ENCODE measurements around the gene IL32. TPM values are rescaled to one million over a fixed set of nuclear protein-coding genes. Genes with fewer than 3 reads are reported as not detected.
"Not testable (repeated sequence)": the region's sequence is repeated elsewhere in the genome, so short reads cannot be mapped to it uniquely, and the experiment has no call there.

The IL32 gene
- total RNA-seq, 1 donor from 2014 or later: 773 TPM

DNA sequence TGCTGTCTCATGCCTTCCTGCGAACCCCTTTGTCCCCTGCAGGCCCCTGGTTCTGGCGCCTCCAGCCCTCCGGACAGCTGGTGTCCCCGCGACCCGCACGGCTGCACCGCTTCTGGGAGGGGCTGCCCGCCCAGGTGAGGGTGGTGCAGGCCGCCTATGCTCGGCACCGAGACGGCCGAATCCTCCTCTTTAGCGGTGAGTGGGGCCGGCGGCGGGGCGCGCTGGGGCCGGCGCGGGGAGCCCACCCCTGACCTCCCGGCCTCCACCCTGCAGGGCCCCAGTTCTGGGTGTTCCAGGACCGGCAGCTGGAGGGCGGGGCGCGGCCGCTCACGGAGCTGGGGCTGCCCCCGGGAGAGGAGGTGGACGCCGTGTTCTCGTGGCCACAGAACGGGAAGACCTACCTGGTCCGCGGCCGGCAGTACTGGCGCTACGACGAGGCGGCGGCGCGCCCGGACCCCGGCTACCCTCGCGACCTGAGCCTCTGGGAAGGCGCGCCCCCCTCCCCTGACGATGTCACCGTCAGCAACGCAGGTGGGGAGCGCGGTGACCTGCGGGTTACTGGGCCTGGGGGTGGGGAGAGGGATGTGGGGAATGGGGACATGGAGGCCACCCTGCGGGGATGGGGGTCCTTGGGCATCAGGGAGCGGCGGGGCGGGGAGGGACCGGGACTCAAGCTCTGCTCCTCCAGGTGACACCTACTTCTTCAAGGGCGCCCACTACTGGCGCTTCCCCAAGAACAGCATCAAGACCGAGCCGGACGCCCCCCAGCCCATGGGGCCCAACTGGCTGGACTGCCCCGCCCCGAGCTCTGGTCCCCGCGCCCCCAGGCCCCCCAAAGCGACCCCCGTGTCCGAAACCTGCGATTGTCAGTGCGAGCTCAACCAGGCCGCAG lies 7.1 kb upstream of the IL32 start:
- H3K36me3 Mint-ChIP-seq (ENCODE audit: low read depth): peaks cover 40% of the 10 kb centered on the region
- H3K27ac Mint-ChIP-seq: peak overlapping the region; percentile 80
- DNase-seq (ENCODE audit: low spot score): no peak
- no peaks in the 10 kb centered on the region for H3K27me3 Mint-ChIP-seq (ENCODE audit: low read depth)
- H3K4me3 Mint-ChIP-seq (ENCODE audit: low read depth): peak overlapping the region; percentile 86
- intact Hi-C loops (cut with micrococcal nuclease): loop anchor here (1.0 to 10.0 kb wide), 5 partner anchors 16 to 446 kb away; partner anchors contain the start of gene CLUAP1
- peaks cover 60% of the 10 kb centered on the region for H3K4me1 Mint-ChIP-seq (ENCODE audit: low read depth)
- H3K9me3 Mint-ChIP-seq: no peaks in the 10 kb centered on the region

DNA sequence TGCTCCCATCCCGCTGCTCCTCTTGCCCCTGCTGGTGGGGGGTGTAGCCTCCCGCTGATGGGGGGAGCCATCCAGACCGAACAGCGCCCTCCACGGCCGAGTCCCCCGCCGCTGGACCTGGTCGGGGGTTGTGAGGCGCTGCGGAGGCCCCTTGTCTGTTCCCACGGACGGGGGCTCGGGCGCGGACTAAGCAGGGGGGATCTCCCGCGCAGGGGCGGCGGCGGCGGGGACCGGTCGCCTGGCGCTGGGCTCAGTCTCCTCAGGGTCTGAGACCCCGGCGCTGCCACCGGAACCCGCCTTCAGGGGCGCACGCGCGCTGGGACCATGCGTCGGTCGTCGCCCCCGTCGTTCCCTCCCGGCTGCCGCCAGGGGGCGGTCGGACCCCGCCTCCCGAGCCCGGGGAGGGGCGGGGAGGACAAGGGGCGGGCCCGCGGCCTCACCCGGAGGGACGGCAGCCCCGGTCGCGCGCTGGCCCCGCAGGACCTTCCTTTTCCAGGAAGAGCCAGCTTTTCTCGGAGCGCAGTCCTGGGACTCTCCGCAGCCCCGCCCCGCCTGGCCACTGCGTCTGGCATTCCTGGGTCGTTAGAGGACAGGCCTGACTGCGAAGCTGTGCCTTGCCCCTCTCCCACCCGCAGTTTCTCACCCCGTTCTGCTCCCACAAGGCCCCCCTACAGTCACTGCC lies 6.3 kb upstream of the IL32 start:
- peak; percentile 86 for DNase-seq (ENCODE audit: low spot score)
- Mint-ChIP-seq H3K4me1 (ENCODE audit: low read depth) (peaks cover 60% of the 10 kb centered on the region), H3K4me3 (ENCODE audit: low read depth) (peak overlapping the region; percentile 86), H3K9me3 (no peaks in the 10 kb centered on the region), H3K27me3 (ENCODE audit: low read depth) (no peaks in the 10 kb centered on the region), H3K36me3 (ENCODE audit: low read depth) (peaks cover 37% of the 10 kb centered on the region), H3K27ac (peak overlapping the region; percentile 89)
- intact Hi-C loops (cut with micrococcal nuclease): loop anchor here (1.0 to 10.0 kb wide), 5 partner anchors 16 to 446 kb away; partner anchors contain the start of gene CLUAP1

DNA sequence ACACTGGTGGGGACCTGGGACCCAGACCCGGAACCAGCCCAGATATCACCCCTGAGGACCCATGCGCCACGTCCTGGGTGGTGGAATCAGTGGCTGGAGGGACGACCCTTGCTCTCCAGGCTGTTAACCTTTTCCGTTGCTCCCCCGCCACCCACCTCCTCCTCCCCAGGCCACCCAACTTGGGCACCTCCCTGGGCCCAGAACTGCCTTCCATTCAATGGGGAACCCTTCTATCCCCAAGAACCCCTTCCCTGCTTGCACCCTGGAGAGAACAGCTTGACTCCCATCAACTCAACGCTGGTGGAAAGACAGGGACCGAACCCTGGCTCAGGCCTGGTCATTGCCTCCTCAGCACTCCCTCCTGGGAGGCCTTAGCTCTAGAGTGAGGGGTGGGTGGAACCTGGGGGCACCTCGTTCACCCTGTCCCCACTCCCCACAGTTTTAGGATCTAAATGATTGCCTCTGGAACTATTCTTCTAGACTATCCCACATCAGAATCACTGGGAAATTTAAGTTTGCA lies 5.7 kb upstream of the IL32 start:
- no peak for DNase-seq (ENCODE audit: low spot score)
- Mint-ChIP-seq H3K4me3 (ENCODE audit: low read depth) (peak overlapping the region; percentile 85), H3K27ac (peak overlapping the region; percentile 89), H3K36me3 (ENCODE audit: low read depth) (peaks cover 31% of the 10 kb centered on the region), H3K9me3 (no peaks in the 10 kb centered on the region), H3K4me1 (ENCODE audit: low read depth) (peaks cover 59% of the 10 kb centered on the region), H3K27me3 (ENCODE audit: low read depth) (no peaks in the 10 kb centered on the region)
- intact Hi-C loops (cut with micrococcal nuclease): loop anchor here (1.0 to 10.0 kb wide), 5 partner anchors 15 to 445 kb away; partner anchors contain the start of gene CLUAP1

DNA sequence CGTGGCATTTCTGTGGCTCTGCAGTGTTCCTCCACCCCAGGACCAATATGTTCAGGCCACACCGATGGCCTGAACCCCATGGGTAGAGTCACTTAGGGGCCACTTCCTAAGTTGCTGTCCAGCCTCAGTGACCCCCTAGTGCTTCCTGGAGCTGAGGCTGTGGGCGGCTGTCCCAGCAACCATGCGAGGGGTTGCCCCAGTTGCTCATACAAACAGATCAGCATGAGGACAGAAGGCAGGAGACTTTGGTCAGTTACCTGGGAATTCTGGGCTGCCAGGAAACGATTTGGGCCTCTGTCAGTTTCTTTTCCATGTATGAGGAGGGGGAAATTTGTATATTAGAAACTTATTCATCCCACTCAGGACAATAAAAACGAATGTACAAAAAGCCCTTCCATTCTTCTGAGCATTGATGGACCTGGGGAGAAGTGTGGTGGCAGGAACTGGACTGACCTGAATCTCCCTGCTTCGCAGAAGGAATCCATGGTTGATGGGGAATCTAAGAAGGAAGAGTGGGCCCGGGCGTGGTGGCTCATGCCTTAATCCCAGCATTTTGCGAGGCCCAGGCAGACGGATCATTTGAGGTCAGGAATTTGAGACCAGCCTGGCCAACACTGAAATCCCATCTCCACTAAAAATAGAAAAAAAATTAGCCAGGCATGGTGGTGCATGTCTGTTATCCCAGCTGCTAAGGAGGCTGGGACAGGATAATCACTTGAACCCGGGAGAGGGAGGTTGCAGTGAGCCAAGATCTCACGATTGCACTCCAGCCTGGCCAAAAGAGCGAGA lies 4.9 kb upstream of the IL32 start:
- intact Hi-C loops (cut with micrococcal nuclease): no loop called here
- Mint-ChIP-seq H3K4me3 (ENCODE audit: low read depth) (peak overlapping the region; percentile 85), H3K27me3 (ENCODE audit: low read depth) (no peaks in the 10 kb centered on the region), H3K9me3 (no peaks in the 10 kb centered on the region), H3K27ac (peak overlapping the region; percentile 89), H3K4me1 (ENCODE audit: low read depth) (peaks cover 53% of the 10 kb centered on the region), H3K36me3 (ENCODE audit: low read depth) (peaks cover 25% of the 10 kb centered on the region)
- DNase-seq (ENCODE audit: low spot score): no peak

DNA sequence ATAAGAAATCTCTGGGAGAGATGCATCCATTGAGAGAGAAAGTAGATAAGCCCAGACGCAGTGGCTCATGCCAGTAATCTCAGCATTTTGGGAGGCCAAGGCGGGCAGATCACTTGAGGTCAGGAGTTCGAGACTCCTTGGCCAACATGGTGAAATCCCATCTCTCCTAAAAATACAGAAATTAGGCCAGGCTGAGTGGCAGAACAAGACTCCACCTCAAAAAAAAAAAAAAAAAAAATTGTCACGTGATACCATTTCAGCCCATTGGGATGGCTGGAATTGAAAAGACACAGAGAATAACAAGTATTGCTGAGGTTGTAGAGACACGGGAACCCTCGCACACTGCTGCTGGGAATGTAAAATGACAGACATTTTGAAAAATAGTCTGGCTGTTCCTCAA lies 2.9 kb upstream of the IL32 start:
- no peaks in the 10 kb centered on the region for H3K27me3 Mint-ChIP-seq (ENCODE audit: low read depth)
- H3K4me3 Mint-ChIP-seq (ENCODE audit: low read depth): no peak overlapping the region
- DNase-seq (ENCODE audit: low spot score): no peak
- H3K9me3 Mint-ChIP-seq: no peaks in the 10 kb centered on the region
- intact Hi-C loops (cut with micrococcal nuclease): no loop called here
- peaks cover 46% of the 10 kb centered on the region for H3K4me1 Mint-ChIP-seq (ENCODE audit: low read depth)
- H3K36me3 Mint-ChIP-seq (ENCODE audit: low read depth): peaks cover 30% of the 10 kb centered on the region
- H3K27ac Mint-ChIP-seq: no peak overlapping the region

DNA sequence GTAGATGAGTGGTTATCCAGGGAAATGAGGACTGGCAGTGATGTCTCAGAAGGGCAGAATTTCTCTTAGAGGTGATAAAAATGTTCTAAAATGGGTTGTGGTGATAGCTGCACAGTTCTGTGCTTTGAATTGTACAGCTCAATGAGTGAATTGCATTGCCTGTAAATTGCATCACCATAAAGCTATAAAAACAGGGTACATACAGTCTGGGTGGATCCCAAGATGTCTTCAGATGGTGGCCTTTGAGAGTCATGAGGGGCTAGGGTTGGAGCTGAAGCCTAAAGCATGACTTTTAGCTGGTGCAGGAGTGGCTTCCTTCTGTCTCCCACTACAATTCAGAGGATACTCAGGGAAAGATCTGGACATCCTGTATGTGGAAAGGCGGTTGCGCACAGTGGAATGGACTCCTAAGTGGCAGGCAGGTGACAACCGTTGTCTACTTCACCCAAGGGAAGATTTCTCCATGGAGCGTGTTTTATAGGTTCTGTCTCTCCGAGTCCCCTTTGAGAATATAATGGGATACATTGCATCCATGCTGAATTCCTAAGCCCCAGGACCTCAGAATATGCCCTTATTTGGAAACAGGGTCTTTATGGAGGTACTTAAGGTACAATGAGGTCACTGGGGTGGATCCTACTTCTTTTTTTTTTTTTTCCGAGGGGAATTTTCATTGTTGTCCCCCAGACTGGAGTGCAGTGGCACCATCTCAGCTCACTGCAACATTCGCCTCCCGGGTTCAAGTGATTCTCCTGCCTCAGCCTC lies 1.6 kb upstream of the IL32 start:
- Mint-ChIP-seq H3K36me3 (ENCODE audit: low read depth) (peaks cover 43% of the 10 kb centered on the region), H3K9me3 (no peaks in the 10 kb centered on the region), H3K4me1 (ENCODE audit: low read depth) (peaks cover 52% of the 10 kb centered on the region)

DNA sequence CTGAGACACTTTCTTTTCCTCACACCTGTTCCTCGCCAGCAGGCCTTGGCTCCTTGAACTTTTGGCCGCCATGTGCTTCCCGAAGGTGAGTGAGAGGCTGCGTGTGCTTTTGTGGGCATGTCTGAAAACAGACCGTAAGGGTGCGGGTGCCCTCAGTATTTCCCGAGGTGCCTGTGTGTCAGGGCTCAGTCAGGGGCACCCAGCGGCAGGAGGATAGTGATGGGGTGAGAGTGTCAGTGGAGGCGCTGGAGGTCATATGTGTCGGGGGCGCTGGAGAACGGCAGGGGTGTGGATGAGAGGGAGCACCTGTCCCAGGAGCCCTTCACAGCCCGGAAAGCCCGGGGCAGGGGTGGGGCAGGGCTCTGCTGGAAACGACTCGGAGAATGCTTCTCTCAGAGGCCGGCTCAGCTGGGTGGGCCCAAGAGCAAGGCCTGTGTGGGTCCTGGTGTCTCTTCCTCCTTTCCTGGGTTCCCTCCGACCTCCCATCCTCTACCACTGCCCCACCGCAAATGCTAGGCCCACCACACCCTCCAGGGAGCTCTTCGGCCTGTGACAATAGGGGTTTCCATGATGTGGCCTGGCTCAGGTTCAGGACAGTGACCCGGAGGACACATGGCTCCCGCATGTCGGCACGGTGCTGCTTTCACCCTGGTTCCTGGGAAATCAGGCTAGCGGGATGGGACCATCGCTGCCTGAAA lies 451 bp downstream of the IL32 start:
- no peak for DNase-seq (ENCODE audit: low spot score)
- Mint-ChIP-seq H3K9me3 (no peaks in the 10 kb centered on the region), H3K4me1 (ENCODE audit: low read depth) (peaks cover 53% of the 10 kb centered on the region), H3K27ac (peak overlapping the region; percentile 99), H3K36me3 (ENCODE audit: low read depth) (peaks cover 52% of the 10 kb centered on the region), H3K27me3 (ENCODE audit: low read depth) (no peaks in the 10 kb centered on the region), H3K4me3 (ENCODE audit: low read depth) (peak overlapping the region; percentile 99)
- intact Hi-C loops (cut with micrococcal nuclease): no loop called here

More for the DNA sequence above, 1.6 kb upstream of the IL32 start:
- Mint-ChIP-seq H3K27me3 (ENCODE audit: low read depth) (no peaks in the 10 kb centered on the region), H3K4me3 (ENCODE audit: low read depth) (peak overlapping the region; percentile 73), H3K27ac (peak overlapping the region; percentile 63)
- intact Hi-C loops (cut with micrococcal nuclease): no loop called here
- DNase-seq (ENCODE audit: low spot score): no peak

DNA sequence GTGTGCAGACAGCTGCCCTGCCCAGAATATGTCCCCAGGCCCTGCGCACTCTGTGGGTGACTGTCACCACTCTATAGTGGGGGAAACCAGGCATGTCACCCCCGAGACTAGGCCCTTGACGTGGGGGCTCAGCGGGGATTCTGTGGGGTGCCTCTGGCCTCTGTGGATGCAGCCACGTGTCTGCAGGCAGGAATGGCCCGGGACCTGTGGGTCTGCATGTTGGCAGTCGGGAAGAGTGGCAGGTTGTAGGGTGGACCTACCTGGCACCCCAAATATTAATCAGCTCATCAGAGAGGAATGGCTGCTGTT lies 954 bp downstream of the IL32 start:
- Mint-ChIP-seq H3K4me3 (ENCODE audit: low read depth) (peak overlapping the region; percentile 99), H3K9me3 (no peaks in the 10 kb centered on the region), H3K36me3 (ENCODE audit: low read depth) (peaks cover 52% of the 10 kb centered on the region), H3K27me3 (ENCODE audit: low read depth) (no peaks in the 10 kb centered on the region), H3K27ac (peak overlapping the region; percentile 99), H3K4me1 (ENCODE audit: low read depth) (peaks cover 56% of the 10 kb centered on the region)
- DNase-seq (ENCODE audit: low spot score): no peak
- intact Hi-C loops (cut with micrococcal nuclease): no loop called here

DNA sequence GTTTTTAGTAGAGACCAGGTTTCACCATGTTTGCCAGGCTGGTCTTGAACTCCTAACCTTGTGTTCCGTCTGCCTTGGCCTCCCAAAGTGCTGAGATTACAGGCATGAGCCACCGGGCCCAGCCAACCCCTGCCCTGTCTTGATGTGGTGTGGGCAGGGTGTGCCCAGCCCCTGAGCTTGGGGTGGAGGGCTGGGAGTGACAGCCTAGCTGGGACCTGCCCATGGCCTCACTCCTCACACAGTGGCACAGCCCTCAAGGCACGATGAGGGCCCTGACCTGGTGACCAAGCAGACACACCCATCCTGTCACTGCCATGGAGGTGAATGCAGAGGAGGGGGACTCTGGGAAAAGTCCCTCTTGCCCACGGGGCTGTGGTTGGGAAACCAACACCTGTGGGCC lies 3.0 kb downstream of the IL32 start:
- H3K4me1 Mint-ChIP-seq (ENCODE audit: low read depth): peaks cover 58% of the 10 kb centered on the region
- peaks cover 51% of the 10 kb centered on the region for H3K36me3 Mint-ChIP-seq (ENCODE audit: low read depth)
- DNase-seq (ENCODE audit: low spot score): no peak
- H3K9me3 Mint-ChIP-seq: no peaks in the 10 kb centered on the region
- peak overlapping the region; percentile 99 for H3K4me3 Mint-ChIP-seq (ENCODE audit: low read depth)
- intact Hi-C loops (cut with micrococcal nuclease): no loop called here
- H3K27ac Mint-ChIP-seq: peak overlapping the region; percentile 96
- no peaks in the 10 kb centered on the region for H3K27me3 Mint-ChIP-seq (ENCODE audit: low read depth)

DNA sequence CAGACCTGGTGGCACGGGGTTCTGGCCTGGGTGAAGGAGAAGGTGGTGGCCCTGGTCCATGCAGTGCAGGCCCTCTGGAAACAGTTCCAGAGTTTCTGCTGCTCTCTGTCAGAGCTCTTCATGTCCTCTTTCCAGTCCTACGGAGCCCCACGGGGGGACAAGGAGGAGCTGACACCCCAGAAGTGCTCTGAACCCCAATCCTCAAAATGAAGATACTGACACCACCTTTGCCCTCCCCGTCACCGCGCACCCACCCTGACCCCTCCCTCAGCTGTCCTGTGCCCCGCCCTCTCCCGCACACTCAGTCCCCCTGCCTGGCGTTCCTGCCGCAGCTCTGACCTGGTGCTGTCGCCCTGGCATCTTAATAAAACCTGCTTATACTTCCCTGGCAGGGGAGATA lies 3.7 kb downstream of the IL32 start:
- Mint-ChIP-seq H3K36me3 (ENCODE audit: low read depth) (peaks cover 48% of the 10 kb centered on the region), H3K27ac (peak overlapping the region; percentile 79), H3K4me3 (ENCODE audit: low read depth) (peak overlapping the region; percentile 45), H3K4me1 (ENCODE audit: low read depth) (peaks cover 59% of the 10 kb centered on the region)
- H3K9me3 Mint-ChIP-seq; intact Hi-C loops (cut with micrococcal nuclease); H3K27me3 Mint-ChIP-seq (ENCODE audit: low read depth); DNase-seq (ENCODE audit: low spot score): not testable (repeated sequence)

DNA sequence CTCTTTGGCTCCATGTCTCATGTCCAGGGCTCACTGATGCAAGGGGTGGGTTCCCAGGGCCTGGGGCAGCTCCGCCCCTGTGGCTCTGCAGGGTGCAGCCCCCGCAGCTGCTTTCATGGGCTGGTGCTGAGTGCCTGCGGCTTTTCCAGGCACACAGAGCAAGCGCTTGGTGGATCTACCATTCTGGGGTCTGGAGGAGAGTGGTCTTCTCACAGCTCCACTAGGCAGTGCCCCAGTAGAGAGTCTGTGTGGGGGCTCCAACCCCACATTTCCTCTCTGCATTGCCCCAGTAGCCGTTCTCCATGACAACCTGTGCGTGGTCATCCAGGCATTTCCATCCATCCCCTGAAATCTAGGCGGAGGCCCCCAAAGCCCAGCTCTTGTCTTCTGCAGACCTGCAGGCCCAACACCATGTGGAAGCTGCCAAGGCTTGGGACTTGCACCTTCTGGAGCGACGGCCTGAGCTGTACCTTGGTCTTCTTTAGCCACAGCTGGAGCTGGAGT lies 5.2 kb downstream of the IL32 start:
- H3K27ac Mint-ChIP-seq: peak overlapping the region; percentile 84
- no peaks in the 10 kb centered on the region for H3K27me3 Mint-ChIP-seq (ENCODE audit: low read depth)
- intact Hi-C loops (cut with micrococcal nuclease): no loop called here
- H3K4me1 Mint-ChIP-seq (ENCODE audit: low read depth): peaks cover 65% of the 10 kb centered on the region
- DNase-seq (ENCODE audit: low spot score): no peak
- H3K9me3 Mint-ChIP-seq: no peaks in the 10 kb centered on the region
- H3K36me3 Mint-ChIP-seq (ENCODE audit: low read depth): peaks cover 47% of the 10 kb centered on the region
- H3K4me3 Mint-ChIP-seq (ENCODE audit: low read depth): no peak overlapping the region

All from activated T-helper 2 cell treated with anti-CD3 and anti-CD28 coated beads, Interferon-gamma antibody, Interleukin-2, Interleukin-4, amounts not matched to agents 10 μg/mL and 5 μg/mL and 100 μg/mL, durations not matched to agents 14 hours and 24 hours and 36 hours (primary cell).